HG03565 (cell line): Measurements from ENCODE around the gene KRTAP5-3.
"Not testable (repeated sequence)": the region's sequence is repeated elsewhere in the genome, so short reads cannot be mapped to it uniquely, and the experiment has no call there.

Experiments used
- ATAC-seq: cut with Tn5 transposase; IDR thresholded peaks from one replicate; pipeline ENCODE4 v1.9.1; 2021; ENCODE audit warnings: mild to moderate bottlenecking, moderate library complexity; ENCODE audit not compliant: unreplicated experiment

The KRTAP5-3 gene

GRCh38 chr11:1622086-1622485 lies 13.8 kb upstream of the KRTAP5-3 start, which contains the start of gene KRTAP5-4:
TSS of gene KRTAP5-4 (minus strand) at chr11:1622138. CDS start at chr11:1622093, 45 bp downstream.
- ATAC-seq: no peak

- no peak for ATAC-seq
Observed at GRCh38 chr11:1619449-1619848, 11.2 kb upstream of the KRTAP5-3 start.

GRCh38 chr11:1618231-1618630 lies 10.0 kb upstream of the KRTAP5-3 start:
- no peak for ATAC-seq

GRCh38 chr11:1607901-1608300 lies 362 bp downstream of the KRTAP5-3 start:
- ATAC-seq: not testable (repeated sequence)

- not testable (repeated sequence) for ATAC-seq
Observed at GRCh38 chr11:1607156-1607845, 962 bp downstream of the KRTAP5-3 start.

GRCh38 chr11:1605923-1606322 lies 2.3 kb downstream of the KRTAP5-3 start:
- peak; percentile 91 for ATAC-seq

GRCh38 chr11:1604711-1605110 lies 3.6 kb downstream of the KRTAP5-3 start:
- ATAC-seq: no peak

GRCh38 chr11:1604181-1604580 lies 4.1 kb downstream of the KRTAP5-3 start:
- no peak for ATAC-seq

GRCh38 chr11:1603629-1604028 lies 4.6 kb downstream of the KRTAP5-3 start:
- ATAC-seq: no peak

- ATAC-seq: not testable (repeated sequence)
Observed at GRCh38 chr11:1601663-1602062, 6.6 kb downstream of the KRTAP5-3 start.

GRCh38 chr11:1600626-1601025 lies 7.6 kb downstream of the KRTAP5-3 start:
- no peak for ATAC-seq

GRCh38 chr11:1598816-1599215 lies 9.4 kb downstream of the KRTAP5-3 start:
- no peak for ATAC-seq

GRCh38 chr11:1598406-1598805 lies 9.9 kb downstream of the KRTAP5-3 start:
- not testable (repeated sequence) for ATAC-seq

- ATAC-seq: no peak
Observed at GRCh38 chr11:1597994-1598380, 10.3 kb downstream of the KRTAP5-3 start, which contains the start of gene KRTAP5-2. TSS of gene KRTAP5-2 (minus strand) at chr11:1598294. CDS start at chr11:1598250, 44 bp downstream.

- no peak for ATAC-seq
Observed at GRCh38 chr11:1597331-1597993, 10.8 kb downstream of the KRTAP5-3 start.

GRCh38 chr11:1596576-1597121 lies 11.6 kb downstream of the KRTAP5-3 start:
- not testable (repeated sequence) for ATAC-seq

GRCh38 chr11:1595994-1596575 lies 12.2 kb downstream of the KRTAP5-3 start:
- not testable (repeated sequence) for ATAC-seq

GRCh38 chr11:1592628-1593027 lies 15.6 kb downstream of the KRTAP5-3 start:
- ATAC-seq: no peak

- ATAC-seq: no peak
Observed at GRCh38 chr11:1589996-1590395, 18.3 kb downstream of the KRTAP5-3 start.

- not testable (repeated sequence) for ATAC-seq
Observed at GRCh38 chr11:1589191-1589963, 18.9 kb downstream of the KRTAP5-3 start.

- no peak for ATAC-seq
Observed at GRCh38 chr11:1586699-1587098, 21.6 kb downstream of the KRTAP5-3 start.
